NCI-H345 treated with DMSO at 0.1 percent for 48 hours (cell line): ENCODE results near the gene C12orf75.
"Not testable (repeated sequence)": the region's sequence is repeated elsewhere in the genome, so short reads cannot be mapped to it uniquely, and the experiment has no call there.

Experiments used
- DNase-seq: peaks from one replicate; lab custom pipeline; 2025; ENCODE audit not compliant: unreplicated experiment; lab: John Stamatoyannopoulos, UW

C12orf75 gene

GRCh38 chr12:105309384-105309783, 21.1 kb upstream of the C12orf75 start:
- not testable (repeated sequence) for DNase-seq

- DNase-seq = not testable (repeated sequence)
Measured at GRCh38 chr12:105310476-105311085, 19.9 kb upstream of the C12orf75 start.

GRCh38 chr12:105311936-105312335, 18.6 kb upstream of the C12orf75 start:
- DNase-seq = not testable (repeated sequence)

GRCh38 chr12:105313755-105314154, 16.7 kb upstream of the C12orf75 start:
- DNase-seq = not testable (repeated sequence)

- DNase-seq = no peak
Measured at GRCh38 chr12:105315130-105315529, 15.4 kb upstream of the C12orf75 start.

- no peak for DNase-seq
Measured at GRCh38 chr12:105315726-105316125, 14.8 kb upstream of the C12orf75 start.

GRCh38 chr12:105316931-105317852, 13.3 kb upstream of the C12orf75 start:
- DNase-seq = no peak

GRCh38 chr12:105317942-105318621, 12.4 kb upstream of the C12orf75 start:
- no peak for DNase-seq

GRCh38 chr12:105318651-105319483, 11.6 kb upstream of the C12orf75 start:
- no peak for DNase-seq

GRCh38 chr12:105319691-105320209, 10.7 kb upstream of the C12orf75 start:
- DNase-seq = no peak

- DNase-seq = no peak
Measured at GRCh38 chr12:105321125-105321524, 9.4 kb upstream of the C12orf75 start.

- no peak for DNase-seq
Measured at GRCh38 chr12:105322070-105322469, 8.4 kb upstream of the C12orf75 start.

GRCh38 chr12:105324704-105325103, 5.8 kb upstream of the C12orf75 start:
- DNase-seq = no peak

- no peak for DNase-seq
Measured at GRCh38 chr12:105325117-105325516, 5.4 kb upstream of the C12orf75 start.

- DNase-seq = no peak
Measured at GRCh38 chr12:105329926-105330282, 587 bp upstream of the C12orf75 start.

- no peak for DNase-seq
Measured at GRCh38 chr12:105330931-105331804, 677 bp downstream of the C12orf75 start.

- DNase-seq = peak; percentile 37
Measured at GRCh38 chr12:105331805-105332251, 1.3 kb downstream of the C12orf75 start.

GRCh38 chr12:105332286-105332685, 1.8 kb downstream of the C12orf75 start:
- DNase-seq = not testable (repeated sequence)

- DNase-seq = no peak
Measured at GRCh38 chr12:105332925-105333324, 2.4 kb downstream of the C12orf75 start.

GRCh38 chr12:105334001-105334400, 3.5 kb downstream of the C12orf75 start:
- no peak for DNase-seq
